ENCODE measurements around the gene ZNF79.
A peak's percentile ranks its signal among the peaks of the same experiment; 100 is the strongest.

ZNF79 gene

DNA sequence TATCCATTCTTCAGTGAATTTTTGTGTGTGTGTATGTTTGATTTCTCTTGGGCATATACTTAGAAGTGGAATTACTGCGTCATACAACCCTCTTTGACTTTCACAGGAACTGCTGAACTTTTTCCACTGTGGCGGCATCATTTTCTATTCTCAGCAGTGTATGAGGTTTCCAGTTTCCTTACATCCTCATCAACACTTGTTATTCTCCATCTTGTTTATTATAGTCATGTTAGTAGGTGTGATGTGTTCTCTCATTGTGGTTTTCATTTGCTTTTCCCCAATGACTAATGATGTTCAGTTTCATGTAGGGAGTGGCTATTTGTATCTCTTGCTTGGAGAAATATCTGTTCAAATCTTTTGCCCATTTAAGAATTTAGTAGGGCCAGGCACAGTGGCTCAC is 2.6 kb downstream of the ZNF79 start:
- DNase-seq (ENCODE audit: low spot score): no peak

DNA sequence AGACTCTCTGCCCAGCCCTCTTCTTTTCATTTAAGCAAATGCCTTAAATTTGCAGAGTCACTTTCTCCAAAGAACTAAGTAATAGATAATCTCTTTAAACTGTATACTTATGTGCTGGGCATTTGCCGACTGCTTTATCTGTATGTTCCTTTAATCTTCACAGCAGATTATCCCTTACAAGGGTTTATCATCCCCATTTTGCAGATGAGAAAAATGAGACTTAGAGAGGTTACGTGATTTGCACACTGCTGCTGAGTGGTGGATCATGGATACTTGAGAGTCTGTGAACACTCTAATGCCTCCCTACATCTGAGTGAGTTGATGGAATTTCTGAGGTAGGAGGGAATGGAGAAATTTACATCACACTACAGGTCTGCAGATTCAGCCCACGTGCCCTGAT is 4.2 kb downstream of the ZNF79 start:
- no peak for DNase-seq (ENCODE audit: low spot score)

DNA sequence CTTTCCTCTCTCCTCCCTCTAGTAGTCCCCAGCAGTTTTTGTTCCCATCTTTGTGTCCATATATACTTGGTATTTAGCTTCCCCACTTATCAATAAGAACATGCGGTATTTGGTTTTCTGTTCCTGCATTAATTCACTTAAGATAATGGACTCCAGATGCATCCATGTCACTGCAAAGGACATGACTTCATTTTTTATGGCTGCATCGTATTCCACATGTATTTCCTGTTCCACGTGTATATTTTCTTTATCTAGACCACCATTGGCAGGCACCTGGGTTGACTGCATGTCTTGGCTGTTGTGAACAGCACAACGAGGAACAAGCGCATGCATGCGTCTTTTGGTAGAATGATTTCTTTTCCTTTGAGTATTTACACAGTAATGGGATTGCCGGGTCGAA is 6.2 kb downstream of the ZNF79 start:
- DNase-seq (ENCODE audit: low spot score): no peak

DNA sequence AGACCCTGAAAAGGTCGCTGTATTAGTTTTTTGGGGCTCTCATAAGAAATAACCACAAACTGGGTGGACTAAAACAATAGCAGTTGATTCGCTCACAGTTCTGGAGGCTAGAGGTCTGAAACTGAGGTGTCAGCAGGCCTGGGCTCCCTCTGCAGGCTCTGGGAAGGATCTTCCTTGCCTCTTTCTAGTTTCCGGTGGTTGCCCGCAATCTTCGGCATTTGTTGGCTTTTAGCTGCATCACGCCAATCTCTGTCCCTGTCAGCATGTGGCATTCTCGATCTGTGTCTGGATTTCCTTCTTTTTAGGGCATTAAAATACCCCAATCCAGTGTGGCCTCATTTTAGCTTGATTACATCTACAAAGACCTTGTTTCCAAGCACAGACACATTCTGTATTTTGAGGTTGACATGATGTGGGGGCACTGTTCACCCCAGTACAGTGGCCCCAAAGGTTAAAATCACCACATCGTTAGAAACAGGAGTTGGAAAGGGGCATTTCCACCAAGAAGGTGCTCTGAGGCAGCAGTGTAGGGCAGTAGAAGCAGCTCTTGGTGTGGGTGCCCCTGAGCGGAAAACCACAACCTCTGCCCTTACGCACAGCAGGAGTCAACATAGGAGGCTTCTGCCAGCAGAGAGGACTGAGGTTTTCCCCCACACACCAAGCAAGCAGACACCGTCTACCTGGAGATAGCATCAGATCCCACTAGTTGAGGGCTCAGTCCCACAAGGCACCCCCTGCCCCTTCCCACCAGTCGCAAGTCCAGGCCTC is 13.5 kb downstream of the ZNF79 start:
- DNase-seq (ENCODE audit: low spot score): no peak

DNA sequence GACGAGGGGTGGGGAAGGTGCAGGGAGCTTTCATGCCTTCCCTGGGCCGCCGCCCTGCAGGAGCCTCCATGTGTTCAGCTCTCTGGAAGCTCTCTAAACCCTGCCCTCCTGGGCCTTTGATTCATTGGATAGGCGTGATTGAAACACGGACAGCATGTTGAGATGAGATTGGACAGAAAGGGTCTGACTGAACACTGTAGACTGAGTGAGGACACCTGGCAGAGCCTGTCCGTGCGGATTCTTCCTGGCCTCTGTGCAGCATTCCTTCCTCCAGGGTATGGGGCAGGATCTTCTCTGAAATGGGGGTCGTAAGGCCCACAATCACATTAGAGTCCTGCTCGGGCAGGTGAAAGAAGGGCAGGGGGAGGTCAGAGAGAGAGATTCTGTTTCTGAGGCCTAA is 14.2 kb downstream of the ZNF79 start:
- no peak for DNase-seq (ENCODE audit: low spot score)

DNA sequence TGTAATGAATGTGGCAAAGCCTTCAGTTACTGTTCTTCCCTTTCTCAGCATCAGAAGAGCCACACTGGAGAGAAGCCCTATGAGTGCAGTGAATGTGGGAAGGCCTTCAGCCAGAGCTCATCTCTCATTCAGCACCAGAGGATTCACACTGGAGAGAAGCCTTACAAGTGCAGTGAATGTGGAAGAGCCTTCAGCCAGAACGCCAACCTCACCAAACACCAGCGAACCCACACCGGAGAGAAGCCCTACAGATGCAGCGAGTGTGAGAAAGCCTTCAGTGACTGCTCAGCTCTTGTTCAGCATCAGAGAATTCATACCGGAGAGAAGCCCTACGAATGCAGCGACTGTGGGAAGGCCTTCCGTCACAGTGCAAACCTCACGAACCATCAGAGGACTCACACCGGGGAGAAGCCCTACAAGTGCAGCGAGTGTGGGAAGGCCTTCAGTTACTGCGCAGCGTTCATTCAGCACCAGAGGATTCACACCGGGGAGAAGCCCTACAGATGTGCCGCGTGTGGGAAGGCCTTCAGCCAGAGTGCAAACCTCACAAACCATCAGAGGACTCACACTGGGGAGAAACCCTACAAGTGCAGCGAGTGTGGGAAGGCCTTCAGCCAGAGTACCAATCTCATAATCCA is 20.2 kb downstream of the ZNF79 start:
- no peak for DNase-seq (ENCODE audit: low spot score)

DNA sequence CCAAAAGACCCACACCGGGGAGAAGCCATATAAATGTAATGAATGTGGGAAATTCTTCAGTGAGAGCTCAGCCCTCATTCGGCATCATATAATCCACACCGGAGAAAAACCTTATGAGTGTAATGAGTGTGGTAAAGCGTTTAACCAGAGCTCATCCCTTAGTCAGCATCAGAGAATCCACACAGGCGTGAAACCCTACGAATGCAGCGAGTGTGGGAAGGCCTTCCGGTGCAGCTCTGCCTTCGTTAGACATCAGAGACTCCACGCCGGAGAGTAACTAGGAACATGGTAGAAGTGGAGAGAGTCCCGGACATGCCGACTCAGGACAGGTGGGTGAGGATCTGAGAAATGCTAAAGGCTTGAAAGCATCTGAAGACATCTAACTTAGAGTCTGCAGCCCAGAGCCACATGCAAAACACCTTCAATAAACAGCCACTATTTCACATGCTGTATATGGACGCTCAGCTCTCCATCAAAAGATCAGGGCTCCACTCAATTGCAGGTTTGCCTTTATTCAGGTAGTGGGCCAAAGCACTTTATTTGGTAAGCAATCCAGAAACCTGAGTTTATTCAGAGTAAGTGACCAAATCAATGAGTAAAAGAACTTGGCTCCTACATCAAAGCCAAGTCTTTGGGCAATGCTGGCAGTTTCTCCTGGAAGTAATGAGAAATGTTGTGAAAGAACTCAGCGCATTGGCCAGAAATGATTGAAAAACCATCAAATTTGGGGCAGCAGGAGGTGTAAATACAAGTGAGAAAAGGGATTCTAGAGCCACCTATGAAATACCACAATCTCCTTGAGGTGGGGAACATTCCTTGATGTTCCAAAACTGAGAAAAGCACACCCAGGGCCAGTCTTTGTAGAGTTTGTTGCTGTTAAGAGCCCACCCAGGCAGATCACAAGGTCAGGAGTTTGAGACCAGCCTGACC is 21.0 kb downstream of the ZNF79 start:
- DNase-seq (ENCODE audit: low spot score): no peak

DNA sequence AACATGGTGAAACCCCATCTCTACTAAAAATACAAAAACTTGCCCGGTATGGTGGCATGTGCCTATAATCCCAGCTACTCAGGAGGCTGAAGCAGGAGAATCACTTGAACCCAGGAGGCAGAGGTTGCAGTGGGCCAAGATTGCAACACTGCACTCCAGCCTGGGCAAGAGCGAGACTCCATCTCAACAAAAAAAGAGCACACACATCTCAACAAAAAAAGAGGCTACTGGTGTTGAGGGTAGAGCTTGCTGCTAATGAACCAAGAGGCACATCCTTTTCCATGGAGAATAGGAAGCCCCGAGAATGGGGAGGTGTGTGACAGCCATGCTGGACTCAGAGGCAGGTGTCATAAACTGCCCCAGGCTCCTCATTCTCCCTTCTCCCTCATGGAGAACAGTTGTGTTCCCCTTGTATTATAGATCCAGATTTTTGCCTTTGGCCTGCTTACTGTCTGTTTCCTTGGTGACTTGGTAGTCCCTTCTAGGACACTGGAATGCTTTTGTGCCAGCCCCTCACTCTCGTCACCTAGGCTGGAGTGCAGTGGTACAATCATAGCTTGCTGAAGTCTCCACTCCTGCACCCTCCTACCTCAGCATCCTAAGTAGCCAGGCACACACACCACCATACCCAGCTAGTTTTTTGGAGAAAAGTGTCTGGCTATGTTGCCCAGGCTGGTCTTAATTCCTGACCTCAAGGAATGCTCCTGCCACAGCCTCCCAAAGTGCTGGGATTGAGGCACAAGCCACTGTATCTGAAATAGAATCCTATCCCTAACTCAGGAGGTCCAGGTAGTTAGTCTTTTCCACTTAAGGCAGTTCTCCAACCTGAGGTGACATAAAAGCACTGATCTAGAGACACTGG is 21.9 kb downstream of the ZNF79 start:
- no peak for DNase-seq (ENCODE audit: low spot score)

DNA sequence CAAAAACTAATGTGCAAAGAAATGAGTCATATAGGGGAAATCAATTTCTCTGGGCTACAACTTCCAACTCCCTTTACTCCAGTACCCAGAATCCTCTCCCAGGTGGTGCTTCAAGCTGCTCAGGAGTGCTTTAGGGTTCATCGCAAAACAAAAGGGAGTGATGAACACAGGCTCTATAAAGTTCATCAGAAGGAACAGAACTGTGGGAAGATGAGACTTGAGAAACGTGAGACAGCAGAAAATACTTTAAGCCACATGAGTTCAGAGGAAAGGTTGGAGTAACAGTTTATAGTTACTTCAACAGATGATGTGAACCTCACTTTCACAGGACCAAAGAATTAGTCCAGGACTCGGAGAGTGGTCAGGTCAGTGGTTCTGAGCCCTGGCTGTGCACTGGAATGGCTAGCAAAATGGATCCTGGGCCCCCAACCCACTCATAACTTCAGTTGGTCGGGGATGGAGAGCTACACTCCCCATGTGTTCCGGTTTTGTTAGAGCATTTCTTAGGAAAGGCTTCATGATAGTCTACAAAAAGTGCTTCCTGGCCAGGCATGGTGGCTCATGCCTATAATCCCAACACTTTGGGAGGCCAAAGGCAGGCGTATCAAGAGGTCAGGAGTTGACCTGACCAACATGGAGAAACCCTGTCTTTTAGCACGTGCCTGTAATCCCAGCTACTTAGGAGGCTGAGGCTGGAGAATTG is 22.7 kb downstream of the ZNF79 start:
- no peak for DNase-seq (ENCODE audit: low spot score)

DNA sequence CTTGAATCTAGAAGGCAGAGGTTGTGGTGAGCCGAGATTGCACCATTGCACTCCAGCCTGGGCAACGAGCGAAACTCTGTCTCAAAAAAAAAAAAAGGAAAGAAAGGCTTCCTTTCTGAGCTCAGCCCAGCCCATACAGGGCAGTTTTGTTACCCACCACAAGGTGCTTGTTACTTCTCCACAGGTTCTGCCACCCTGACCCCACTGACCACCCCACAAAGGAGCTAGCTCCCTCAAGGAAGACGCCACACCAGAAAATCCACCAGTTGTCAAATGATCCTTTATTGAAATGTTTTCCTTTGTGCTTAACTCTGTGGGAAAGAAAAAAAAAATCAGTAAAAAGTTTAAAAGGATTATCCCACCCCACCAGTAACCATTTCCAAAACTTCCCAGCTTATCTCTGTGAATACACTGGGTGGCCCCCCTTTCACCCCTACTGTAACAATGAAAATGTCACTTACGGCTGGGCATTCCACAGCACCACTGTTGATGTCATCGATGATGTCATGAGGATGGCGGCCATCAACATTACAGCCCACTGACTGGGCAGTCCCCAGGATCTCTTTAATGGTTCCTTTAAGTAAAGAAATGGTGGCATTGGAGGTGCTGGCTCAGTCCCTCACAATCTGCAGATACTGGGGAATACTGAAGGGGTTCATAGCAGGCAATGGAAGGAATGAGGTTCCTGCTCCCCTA is 23.4 kb downstream of the ZNF79 start:
- no peak for DNase-seq (ENCODE audit: low spot score)

DNA sequence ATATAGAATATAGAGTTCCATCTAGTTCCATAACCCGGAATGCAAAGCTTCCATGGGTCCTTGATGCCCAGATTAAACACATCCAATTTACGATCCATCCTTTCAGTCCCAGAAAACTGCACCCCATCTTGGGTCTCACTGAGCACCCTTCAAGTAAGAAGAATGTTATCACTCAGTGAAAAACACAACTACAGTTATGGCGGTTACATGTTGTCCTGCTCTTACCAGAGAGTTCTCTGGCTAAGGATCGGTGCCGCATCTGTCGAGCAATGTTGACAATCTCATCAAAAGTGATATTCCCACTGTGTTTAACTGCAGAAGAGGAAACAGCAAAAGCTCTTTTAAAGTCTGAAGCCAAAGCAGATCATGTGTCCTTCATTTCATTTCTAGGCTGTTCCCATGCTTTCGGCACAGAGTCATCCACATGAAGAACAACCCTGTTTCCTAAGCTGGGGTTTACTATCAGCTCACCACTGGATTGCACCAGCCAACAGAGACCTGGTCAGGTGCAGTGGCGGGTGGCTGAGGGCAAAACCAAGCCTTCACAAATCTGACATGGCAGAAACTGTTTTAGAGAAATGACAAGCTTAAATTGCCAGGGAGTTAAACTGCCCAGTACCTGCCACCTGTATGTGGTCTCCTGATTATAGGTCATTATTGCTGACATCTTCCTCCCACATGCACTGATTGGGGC is 24.1 kb downstream of the ZNF79 start:
- DNase-seq (ENCODE audit: low spot score): no peak

DNA sequence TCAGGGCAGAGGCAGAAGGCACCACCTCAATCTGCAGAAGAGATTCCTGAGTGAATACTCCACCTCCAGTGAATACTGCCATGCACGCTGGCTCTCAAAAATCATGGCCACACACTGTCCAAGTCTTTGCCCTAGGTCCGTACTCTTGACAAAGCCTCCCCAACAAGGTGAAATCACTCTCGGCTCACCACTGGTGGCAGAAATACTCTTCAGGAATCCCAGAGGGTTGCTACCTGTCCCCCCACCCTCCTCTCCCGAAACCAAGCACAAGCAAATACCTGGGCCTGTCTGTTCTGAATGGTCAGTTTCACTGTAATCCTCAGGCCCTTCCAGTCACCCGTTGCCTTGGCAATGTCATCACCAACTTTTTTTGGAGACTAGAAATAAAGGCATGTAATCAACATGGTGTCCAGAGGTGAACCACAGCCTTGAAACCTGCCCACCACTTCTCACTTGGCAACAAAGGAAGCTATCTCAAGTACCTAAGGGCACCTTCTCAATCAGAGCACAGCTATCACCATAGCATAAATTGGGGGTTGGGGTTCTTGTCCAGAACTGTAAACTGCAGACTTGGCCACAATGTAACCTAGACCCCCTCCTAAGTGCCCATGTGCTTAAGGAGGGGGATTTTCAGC is 25.3 kb downstream of the ZNF79 start:
- DNase-seq (ENCODE audit: low spot score): no peak

DNA sequence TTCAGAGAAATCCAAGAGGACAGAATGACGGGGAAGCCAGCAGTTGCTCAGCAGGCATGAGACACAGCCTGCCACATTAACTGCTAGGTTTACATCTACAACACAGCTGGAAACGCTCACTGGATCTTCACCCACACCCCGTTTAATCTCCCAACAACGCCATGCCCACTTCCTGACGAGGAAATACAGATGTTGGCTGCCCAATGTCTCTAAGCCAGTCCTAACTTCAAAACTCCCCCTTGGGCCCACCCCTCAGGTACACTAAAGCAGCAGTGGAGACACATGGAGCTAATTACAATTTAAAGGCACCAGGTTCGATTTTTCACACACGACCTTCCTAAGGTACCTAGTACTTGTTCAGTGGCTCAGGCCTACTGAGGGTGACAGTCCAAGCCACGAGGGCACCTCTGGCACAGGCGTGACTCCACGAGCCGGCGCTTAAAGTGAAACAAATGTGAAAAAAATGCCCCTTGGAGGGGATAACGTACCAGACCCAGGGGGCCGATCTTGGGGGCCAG is 26.1 kb downstream of the ZNF79 start:
- no peak for DNase-seq (ENCODE audit: low spot score)

DNA sequence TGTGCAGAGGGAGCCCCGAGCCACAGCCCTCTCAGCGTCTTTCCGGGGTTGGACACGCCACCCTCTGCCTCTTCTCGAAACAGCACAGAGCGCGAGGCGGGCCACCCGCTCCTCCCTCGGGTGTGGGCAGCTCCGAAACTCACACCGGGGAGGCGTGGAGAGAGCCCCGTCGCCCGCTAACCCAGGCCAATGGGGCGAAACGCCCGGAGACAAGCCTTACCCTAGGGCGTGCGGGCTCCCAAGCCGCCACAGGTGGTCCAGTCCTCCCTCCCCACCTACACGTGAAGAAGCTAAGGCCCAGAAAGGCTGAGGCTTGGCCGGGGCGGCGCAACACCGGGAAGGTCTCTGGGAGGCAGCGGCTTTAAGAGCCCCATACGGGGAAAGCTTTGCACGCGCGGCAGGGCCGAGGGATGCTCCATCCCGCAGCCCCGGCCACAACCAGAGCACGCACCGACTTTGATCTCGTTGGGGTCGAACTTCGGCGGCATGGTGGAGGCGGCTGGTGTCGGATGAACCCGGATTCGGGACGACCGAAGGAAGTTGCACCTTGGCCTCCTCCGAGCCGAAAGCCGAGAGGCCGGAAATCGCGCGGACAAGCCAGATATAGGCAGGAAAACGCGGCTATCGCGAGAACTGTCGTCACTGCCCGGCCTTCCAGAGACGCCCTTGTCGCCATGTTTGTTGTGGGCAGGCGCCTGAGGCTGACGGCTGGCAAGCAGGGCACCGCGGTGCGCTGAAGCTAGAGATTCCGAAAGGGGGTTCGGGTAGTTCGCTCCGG is 26.8 kb downstream of the ZNF79 start, which contains the start of the genes LRSAM1 and RPL12:
Gene LRSAM1, plus strand, starts transcription at position 681 of the 778 bp plus-strand sequence. CDS start 3,018 bp downstream, outside the sequence.
Gene RPL12, minus strand, starts transcription at position 577 of the 778 bp plus-strand sequence. Its CDS starts 89 bp downstream, at position 488.
- DNase-seq (ENCODE audit: low spot score): peak; percentile 94

DNA sequence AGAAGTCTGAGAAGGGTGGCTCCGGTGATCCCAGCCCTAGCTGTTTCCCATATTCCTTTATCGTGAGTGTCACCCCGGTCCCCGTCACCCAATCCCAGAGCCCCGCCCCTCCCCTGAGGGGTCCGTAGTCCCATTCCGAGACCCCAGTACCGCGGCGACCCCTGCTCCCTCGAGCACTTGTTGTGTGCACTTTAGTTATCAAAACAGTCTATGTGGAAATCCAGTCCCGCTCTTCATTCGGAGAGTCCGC is 27.4 kb downstream of the ZNF79 start:
- DNase-seq (ENCODE audit: low spot score): no peak

DNA sequence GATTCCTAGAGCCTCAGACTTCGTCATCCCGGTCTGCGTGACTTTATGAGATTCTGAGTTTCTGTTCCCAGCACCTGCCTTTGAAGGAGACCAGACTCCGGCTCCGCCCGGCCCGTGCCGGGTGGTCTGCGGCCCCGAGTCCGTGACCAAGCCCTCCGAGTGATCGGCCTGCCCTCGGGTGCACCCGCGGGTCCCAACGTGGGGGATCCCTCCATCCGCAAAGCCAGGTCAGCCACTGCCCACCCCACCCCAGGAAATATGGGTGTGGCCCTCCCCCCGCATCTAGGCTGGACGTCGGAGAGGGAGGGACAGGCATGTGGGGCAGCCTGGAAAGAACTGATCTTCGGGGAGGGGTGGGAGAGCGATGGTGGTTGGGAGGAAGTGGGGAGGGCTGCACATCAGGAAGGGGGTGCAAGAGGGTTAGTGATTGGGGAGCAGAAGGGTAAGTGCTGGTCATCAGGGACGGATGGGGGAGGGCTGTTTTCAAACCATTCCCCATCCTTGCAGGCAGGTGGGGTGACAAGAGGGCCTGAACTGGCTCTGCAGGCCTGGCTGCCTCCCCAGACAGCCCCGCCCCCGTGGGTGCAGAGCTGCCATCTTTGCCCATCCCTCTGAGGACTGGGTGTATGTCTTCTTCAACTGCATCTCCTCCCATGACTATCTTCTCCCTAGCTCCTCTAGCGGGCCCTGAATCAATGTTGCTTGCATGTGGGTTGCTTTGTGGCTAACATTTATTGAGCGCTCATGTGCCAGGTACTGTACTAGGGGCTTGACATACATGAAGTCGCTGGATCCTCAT is 27.9 kb downstream of the ZNF79 start:
- DNase-seq (ENCODE audit: low spot score): peak; percentile 74

DNA sequence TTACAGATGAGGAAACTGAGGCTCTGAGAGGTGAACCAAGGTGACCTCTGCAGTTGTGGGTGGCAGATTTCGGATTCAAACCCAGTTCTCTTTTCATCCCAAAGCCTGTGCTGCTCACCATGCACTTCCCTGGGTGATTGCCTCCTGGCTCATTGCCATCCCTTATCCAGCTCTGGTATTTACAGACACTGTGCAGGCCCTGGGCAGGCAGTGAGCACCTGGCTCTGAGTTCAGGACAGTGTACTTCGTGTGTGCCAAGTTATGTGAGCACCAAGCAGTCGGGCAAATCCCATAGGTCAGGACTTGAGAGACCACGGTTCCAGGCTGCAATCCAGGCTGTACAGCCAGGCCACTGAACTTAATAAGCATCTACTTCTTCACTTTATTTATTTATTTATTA is 28.5 kb downstream of the ZNF79 start:
- no peak for DNase-seq (ENCODE audit: low spot score)
